ENCODE measurements around the gene TMEFF2.
"Not testable (repeated sequence)": the region's sequence is repeated elsewhere in the genome, so short reads cannot be mapped to it uniquely, and the experiment has no call there.

Gene TMEFF2

DNA sequence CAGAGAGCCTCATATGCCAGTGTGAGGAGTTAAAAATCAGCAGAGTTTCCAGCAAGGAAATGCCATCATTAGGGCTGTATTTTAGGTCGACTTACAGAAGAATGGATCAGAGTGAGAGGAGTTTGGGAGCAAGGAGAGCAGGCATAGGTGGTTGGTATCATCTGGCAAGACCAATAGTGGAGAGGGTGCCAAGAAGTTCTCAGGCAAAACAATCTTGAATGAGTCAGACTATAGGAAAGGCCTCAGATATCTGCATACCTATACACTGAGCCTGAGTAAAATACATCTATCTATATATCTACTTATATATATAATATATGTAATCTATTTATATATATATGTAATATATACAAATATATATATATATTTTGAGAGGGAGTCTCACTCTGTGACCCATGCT is 57.3 kb downstream of the TMEFF2 start:
- in situ Hi-C loops (cut with MboI; ENCODE audit: low sequenced_read_pairs): no loop called here

DNA sequence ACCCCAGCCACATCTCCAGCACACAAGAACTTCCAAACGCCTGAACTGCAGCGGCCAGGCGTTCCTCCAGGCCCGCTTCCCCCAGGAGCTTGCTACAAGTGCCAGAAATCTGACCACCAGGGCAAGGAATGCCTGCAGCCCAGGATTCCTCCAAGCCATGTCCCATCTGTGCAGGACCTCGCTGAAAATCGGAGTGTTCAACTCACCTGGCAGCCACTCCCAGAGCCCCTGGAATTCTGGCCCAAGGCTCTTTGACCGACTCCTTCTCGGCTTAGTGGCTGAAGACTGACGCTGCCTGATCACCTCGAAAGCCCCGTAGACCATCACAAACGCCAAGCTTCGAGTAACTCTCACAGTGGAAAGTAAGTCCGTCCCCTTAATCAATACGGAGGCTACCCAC is 62.1 kb downstream of the TMEFF2 start:
- in situ Hi-C loops (cut with MboI; ENCODE audit: low sequenced_read_pairs): not testable (repeated sequence)

DNA sequence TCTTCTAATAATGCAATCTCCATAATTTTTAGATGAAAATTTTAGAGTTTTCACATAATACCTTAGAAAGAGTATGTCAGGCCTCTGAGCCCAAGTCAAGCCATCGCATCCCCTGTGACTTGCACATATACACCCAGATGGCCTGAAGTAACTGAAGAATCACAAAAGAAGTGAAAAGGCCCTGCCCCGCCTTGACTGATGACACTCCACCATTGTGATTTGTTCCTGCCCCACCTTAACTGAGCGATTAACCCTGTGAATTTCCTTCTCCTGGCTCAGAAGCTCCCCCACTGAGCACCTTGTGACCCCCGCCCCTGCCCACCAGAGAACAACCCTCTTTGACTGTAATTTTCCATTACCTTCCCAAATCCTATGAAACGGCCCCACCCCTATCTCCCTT is 64.4 kb downstream of the TMEFF2 start:
- in situ Hi-C loops (cut with MboI; ENCODE audit: low sequenced_read_pairs): not testable (repeated sequence)

DNA sequence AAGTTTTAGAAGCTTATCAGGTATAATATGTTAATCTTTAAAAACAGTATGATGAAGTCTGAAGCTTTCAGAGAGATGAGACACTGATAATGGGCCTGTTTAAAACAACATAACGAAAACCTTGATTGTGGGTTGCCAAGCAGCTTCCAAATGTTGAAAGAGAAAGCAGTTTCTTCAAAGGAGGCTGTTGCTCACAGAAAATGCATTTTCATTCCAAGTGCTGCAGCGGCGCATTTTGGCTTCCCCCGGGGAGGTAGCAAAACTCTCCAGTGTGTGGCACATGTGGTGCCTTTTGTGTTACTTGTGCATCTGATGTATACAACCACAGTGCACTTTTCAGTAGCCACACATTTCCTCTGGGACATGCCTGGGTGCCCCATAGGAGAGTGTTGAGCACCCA is 66.1 kb downstream of the TMEFF2 start:
- in situ Hi-C loops (cut with MboI; ENCODE audit: low sequenced_read_pairs): no loop called here

DNA sequence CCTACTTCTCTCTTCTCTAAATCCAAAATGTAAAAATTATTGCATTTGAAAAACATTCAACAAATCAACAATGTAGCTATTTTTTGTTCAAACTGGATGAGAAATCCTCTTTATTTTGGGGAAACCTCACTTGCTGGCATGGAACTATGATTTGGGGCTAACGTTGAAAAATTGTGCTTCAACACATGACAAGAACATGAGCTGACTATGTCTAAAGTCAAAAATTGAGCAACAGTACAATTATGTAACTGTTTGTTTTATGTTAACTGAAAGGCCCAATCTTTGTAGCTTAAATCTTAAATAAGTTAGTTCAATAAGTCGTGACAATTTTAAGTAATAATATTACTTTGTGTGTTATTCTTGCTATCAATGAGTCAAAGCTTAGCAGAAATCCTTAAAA is 67.3 kb downstream of the TMEFF2 start:
- in situ Hi-C loops (cut with MboI; ENCODE audit: low sequenced_read_pairs): no loop called here

DNA sequence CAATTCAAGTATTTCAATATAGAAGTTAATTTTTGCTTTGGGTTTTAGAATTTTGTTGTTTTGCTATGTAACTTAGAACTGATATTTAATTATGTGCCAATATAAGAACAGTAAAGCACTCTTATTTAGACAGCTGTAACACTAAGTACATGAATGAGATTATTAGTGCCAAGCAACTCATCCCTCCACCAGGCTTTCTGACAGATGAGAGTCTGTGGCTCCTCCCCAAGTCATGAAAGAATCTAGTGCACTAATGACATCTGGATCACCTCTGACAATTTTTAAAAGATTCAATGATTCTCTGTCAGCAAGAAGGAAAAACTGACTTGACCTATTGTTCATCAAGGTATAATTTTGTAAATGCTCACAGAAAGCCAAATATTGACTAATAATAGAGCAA is 67.8 kb downstream of the TMEFF2 start:
- in situ Hi-C loops (cut with MboI; ENCODE audit: low sequenced_read_pairs): no loop called here

DNA sequence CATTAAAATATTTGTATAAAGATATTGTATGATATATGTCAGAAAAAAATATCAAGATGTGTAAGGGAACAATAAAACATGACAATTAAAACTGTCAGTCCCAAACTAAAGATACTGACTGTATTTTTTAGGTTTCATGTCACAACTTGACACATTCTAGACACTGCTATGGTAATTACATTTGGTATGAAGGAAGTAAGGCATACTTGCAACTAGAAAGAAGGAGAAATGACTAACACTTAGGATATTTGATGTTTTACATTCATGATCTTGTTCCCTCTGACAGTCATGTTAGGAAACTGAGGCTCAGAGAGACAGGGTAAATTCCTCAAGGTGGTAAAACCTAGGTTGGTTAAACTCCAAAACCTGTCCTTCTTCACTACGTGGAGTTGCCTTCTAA is 68.3 kb downstream of the TMEFF2 start:
- in situ Hi-C loops (cut with MboI; ENCODE audit: low sequenced_read_pairs): no loop called here

DNA sequence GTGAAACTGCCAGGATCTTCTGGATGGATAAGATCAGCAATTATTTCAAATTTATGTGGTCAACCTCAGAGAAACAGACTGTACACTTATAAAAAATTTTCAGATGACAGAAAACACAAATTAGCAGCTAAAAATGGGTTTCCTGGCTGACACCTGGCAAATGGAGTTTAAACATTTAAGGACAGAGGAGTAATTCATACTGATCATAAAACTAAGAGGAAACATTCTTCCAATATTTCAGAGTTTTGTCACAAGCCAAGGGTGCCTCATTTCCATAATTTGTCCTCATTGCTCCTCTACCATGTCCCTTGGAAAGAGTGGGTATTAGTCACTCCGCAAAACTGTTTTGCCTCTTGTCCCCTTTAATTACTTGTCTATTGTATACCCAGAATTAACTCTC is 70.2 kb downstream of the TMEFF2 start:
- in situ Hi-C loops (cut with MboI; ENCODE audit: low sequenced_read_pairs): no loop called here

DNA sequence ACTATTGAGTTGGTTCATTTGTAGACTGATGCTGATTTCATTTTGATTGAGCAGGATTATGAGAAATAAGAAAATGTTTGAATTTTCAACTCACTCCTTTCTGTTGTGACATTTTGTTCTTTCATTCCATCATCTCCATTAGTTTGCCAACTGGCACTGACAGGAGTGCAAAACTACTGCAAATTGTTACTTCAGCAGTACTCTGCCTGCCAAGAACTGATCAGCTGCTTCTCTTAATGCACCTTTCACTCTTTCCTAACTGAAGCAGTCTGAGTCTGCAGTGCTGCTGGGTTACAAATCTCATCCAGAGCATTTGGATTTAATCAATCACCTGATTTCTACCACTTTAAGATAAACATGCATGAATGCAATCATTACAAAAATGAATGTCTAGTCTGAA is 70.9 kb downstream of the TMEFF2 start:
- in situ Hi-C loops (cut with MboI; ENCODE audit: low sequenced_read_pairs): no loop called here

DNA sequence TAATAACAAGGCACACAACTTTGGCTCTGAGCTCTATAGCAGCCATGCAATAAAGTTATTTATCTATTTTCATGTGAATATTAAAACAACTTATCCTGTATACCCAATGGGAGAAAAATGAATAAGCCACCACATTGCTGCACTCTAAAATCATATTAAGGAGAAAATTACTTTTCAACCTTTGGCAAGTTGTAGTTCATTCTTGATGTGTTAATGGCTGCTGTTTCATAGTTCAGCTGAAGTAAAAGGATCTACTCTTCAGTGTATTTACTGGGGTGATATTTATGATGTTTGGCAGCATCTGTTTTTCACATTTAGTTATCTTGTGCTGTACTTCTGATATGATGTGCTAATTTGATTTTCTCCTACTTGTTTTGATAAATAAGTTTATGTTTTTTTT is 71.8 kb downstream of the TMEFF2 start:
- in situ Hi-C loops (cut with MboI; ENCODE audit: low sequenced_read_pairs): no loop called here

DNA sequence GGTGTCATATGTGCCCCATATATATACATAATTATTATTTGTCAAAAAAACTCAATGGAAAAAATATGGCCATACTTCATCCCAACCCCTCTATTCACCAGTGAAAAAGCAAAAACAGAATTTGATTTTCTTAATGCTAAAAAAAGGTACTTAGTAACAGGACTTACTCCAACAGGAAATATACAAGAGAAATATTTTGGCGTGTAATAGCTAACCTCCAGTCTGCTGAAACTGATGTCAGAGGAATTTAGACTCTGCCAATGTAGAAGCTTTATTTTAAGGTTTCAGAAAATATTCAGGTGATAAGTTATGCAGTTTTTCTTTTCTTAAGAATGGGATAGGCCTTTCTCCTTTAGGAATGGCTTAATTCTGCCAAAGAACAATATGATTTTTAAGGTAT is 72.6 kb downstream of the TMEFF2 start:
- in situ Hi-C loops (cut with MboI; ENCODE audit: low sequenced_read_pairs): no loop called here

DNA sequence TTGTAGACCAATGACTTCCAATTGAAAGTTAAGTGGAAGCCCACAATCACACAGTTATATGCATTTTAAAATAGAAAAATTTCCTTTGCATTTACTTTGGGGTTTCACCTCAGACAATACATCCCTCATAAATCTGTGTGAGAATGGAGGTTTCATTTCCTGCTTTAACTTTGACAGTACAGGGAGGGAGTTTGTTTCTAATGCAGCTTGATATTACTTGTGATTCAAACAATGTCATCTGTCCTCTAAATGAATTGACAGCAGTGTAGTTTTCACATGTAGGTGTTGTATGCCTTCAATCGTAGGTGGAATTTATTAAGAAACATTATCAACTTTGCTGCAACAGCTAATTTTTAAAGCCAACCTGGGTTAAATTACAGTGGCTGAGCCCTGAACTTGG is 75.2 kb downstream of the TMEFF2 start:
- in situ Hi-C loops (cut with MboI; ENCODE audit: low sequenced_read_pairs): no loop called here

DNA sequence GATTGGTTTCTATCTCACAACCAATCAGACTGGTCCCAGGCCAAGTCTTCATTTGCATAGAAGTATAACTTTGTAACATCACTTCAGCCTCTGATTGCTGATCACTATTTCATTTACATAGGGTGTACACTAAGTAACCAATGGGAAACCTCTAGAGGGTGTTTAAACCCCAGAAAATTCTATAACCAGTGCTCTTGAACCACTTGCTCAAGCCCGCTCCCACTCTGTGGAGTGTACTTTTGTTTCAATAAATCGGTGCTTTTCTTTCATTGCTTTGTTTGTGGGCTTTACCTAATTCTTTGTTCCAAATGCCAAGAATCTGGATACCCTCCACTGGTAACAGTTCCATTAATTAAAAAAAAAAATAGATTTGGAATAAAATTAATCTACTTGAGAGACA is 77.0 kb downstream of the TMEFF2 start:
- in situ Hi-C loops (cut with MboI; ENCODE audit: low sequenced_read_pairs): no loop called here

DNA sequence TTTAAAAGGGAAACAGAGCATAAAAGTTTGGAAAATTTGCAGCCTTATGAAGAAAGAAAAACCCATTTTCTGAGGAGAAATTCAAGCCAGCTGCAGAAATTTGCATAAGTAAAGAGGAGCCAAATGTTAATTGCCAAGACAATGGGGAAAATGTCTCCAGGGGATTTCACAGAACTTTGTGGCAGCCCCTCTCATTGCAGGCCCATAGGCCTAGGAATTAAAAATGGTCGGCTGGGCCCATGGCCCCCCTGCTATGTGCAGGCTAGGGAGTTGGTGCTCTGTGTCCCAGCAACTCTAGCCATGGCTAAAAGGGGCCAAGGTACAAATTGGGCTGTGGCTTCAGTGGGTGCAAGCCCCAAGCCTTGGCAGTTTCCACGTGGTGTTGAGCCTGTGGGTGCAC is 83.2 kb downstream of the TMEFF2 start:
- in situ Hi-C loops (cut with MboI; ENCODE audit: low sequenced_read_pairs): not testable (repeated sequence)

DNA sequence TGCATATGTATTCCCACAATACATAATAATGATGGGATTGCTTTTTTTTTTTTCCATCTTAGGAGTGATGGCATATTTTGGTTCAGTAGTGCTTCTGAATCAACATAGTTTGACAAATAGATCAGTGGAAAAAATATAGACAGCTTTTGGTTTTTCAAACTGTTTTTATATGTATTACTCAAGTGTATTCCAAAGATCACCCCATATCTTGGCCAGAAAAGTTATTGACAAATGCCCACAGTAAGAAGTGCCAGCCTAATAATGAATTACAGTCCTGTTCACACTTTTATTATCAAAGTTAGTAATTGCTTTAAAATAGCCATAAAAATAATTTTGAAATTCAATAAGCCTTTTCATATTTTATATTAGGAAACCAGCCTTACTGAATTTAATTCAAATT is 95.0 kb downstream of the TMEFF2 start:
- in situ Hi-C loops (cut with MboI; ENCODE audit: low sequenced_read_pairs): no loop called here

DNA sequence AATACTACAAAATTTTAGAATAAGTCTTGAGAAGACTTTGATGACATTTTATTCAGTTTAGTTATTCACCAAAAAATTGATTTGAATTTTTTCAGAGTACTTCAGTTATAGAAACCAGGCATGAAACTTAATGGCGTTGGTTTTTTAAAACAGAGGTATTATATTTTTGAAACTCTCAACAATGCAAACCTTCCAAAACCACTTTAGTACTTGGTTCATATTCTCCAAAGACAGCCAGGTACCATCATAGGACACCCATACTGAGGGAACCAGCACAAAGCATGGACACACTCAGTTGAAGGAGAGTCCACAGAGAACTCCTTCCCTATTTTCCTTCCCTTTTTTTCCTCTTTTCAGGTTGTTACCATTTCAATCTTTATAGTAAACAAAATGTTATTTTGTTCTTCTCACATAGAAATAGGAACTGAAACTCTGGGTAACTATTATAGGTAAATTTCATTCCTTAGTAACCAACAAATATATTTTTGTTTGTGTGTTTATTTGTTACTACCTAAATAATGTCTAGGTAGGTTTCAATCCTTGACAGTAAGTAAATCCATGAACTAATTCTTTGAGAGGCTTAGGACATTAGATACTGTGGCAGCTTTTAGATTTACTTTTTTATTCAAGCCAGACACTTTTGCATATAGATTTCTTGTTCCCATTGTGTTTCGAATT is 95.8 kb downstream of the TMEFF2 start:
- in situ Hi-C loops (cut with MboI; ENCODE audit: low sequenced_read_pairs): no loop called here

DNA sequence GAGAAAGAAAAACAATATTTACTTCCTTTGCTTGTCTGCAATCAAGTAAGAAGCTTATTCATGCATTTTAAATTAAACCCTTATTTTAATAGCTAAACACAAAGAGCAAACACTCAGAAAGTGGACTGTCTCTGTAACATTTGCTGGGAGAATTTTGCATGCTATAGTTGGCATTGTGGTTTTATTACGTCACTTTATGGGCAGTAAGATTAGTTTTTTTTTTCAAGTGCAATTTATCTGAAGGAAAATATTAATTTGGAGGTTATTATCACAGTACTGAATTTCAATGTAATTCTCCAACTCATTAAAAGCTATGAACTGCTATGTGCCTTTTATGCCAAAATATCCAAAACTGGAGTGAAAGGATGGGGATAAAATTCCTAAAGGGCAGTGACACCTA is 103.3 kb downstream of the TMEFF2 start:
- in situ Hi-C loops (cut with MboI; ENCODE audit: low sequenced_read_pairs): no loop called here

DNA sequence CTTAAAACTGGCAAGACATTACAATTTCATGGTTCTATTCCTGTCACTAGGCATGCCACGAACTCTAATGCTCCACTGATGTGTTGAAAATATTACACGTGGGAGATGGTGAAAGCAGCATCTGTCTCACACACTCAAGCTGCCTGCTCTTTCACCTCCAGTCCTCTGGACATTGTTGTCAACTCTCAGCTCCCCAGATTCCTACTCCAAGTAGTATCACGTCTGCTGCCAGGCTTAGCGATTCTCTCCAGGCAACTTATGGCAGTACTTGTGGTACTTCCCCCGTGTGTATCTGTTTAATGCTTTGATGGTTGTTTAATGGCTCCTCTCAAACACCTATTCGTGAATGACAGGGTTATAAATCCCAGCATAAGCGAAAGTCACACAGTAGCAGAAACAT is 103.8 kb downstream of the TMEFF2 start:
- in situ Hi-C loops (cut with MboI; ENCODE audit: low sequenced_read_pairs): no loop called here

DNA sequence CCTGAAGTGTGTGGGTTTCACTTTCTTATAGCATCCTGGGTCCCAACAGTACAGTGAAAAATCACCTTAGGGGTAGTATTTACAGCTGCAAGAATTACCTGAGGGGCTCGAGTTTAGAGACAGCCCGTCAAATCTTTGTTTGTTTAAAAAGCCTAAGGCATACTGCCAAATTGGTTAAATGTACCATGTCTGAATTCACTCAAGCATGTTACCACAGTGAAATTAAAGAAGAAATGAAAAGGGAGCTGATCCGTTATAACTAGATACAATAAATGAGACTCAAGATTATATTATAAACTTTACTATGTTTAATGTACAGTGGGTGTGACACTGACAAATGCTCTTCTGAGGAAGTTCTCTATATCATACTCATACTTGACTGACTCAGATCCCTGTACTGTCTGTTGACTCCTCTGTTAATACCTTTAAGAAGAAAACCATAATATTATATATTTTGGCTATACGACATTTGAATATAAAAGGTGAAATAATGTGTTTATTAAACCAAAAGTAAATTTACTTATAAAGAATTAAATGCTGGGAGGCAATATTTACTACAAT is 107.3 kb downstream of the TMEFF2 start:
- in situ Hi-C loops (cut with MboI; ENCODE audit: low sequenced_read_pairs): no loop called here

DNA sequence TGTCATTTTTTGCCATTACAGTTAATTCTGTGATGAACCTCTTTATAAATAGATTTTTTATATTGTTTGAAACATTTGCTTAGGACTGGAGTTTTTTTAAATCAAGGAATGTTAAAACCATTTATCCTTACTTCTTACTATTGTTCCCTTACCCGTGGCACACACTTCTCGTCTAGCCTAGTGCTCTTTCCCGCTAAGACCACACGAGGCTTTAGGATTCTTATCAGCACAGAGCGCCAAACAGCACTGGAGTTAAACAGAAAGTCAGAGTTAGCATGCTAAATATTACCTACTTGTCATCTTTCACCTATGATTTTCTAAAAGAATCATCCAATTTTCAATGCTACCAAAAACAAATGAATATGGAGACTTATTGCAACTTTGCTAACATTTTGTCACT is 112.6 kb downstream of the TMEFF2 start:
- in situ Hi-C loops (cut with MboI; ENCODE audit: low sequenced_read_pairs): no loop called here

DNA sequence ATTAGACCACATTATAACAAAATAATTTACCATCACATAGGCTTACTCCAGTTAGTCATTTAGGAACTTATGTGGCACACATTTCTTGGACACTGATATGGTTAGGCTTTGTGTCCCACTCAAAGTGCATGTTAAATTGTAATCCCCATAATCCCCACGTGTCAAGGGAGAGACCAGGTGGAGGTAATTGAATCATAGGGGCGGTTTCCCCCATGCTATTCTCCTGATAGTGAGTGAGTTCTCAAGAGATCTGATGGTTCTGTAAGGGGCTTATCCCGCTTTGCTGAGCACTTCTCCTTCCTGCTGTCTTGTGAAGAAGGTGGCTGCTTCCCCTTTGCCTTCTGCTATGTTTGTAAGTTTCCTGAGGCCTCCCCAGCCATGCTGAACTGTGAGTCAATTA is 114.6 kb downstream of the TMEFF2 start:
- in situ Hi-C loops (cut with MboI; ENCODE audit: low sequenced_read_pairs): not testable (repeated sequence)

DNA sequence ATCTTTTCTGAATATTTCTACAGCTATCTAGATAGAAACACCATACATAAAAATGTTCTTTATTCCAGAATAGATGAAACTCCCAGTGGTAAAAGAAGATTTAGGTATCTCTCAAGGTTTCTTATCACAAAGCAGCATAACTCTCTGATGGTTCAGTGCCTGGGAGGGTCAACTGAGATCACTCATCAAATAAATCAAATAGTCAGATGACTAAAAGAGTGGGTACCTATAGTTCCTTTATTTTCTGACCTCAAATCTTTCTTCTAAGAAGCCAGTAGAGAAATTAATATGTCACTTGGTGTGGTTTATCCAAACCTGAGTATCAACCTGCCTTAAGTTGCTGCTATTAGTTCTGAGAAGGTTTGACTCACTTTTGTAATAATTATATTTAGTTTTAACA is 120.9 kb downstream of the TMEFF2 start:
- in situ Hi-C loops (cut with MboI; ENCODE audit: low sequenced_read_pairs): no loop called here

DNA sequence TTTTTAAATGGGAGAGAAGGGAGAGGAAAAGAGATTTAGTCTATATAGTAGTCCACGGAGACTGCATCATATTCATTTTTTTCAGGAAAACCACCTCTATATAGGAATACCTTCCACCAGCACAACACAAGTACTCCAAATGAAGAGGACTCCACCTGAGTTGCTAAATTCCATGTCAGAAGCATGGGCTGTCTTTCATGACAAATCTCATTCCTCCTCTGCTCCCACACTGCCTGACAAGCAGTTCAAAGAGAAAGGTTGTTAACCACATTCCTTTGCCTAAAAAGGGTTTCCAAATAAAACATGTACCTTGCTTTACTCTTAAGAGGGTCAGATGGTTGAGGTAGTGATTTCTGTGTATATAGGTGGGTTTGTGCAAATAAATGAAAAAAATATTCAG is 122.0 kb downstream of the TMEFF2 start:
- in situ Hi-C loops (cut with MboI; ENCODE audit: low sequenced_read_pairs): no loop called here
